Transverse colon (tissue), 4 donors: ENCODE data around the gene FLYWCH2. TPM values are rescaled to one million over a fixed set of nuclear protein-coding genes. Genes with fewer than 3 reads are reported as not detected.

ENCODE experiments used
- DNase-seq: peaks from one replicate; pipeline ENCODE4 v3.0.0-alpha.2; 2019
- H3K27ac ChIP-seq, 4 donors: fragments of 200-600 bp; sonication (generic); 2 replicates each; pipeline ENCODE4 v1.5.1; 2016 to 2018; ENCODE audit warnings: inconsistent platforms in 4 of 4
- H3K27me3 ChIP-seq: fragments of 200-600 bp; sonication (generic); 2 replicates; pipeline ENCODE4 v1.5.1; 2017; ENCODE audit warnings: inconsistent platforms
- H3K36me3 ChIP-seq, 4 donors: fragments of 200-600 bp; sonication (generic); 2 replicates each; pipeline ENCODE4 v1.5.1; 2017 to 2019; ENCODE audit warnings: inconsistent platforms in 4 of 4
- H3K4me1 ChIP-seq, 4 donors: fragments of 200-600 bp; sonication (generic); 2 replicates each; pipeline ENCODE4 v1.5.1; 2017 to 2020; ENCODE audit warnings: inconsistent platforms in 4 of 4
- H3K4me3 ChIP-seq, 4 donors: fragments of 200-600 bp; sonication (generic); 1 replicate in 1 of 4; 2 replicates in 3 of 4; pipeline versions ENCODE4 v1.5.1 to v1.6.1; 2017 to 2019; ENCODE audit warnings: inconsistent platforms in 4 of 4
- H3K9me3 ChIP-seq, 2 donors: fragments of 200-600 bp; sonication (generic); 2 replicates each; pipeline ENCODE4 v1.5.1; 2017 to 2019; ENCODE audit warnings: inconsistent platforms in 2 of 2
- EP300 ChIP-seq: sonication (generic); formaldehyde crosslinking; IDR thresholded peaks from one replicate; pipeline ENCODE4 v1.6.1; 2017; ENCODE audit warnings: antibody characterized with exemption, low read depth
- POLR2A ChIP-seq: fragments of 450-650 bp; IDR thresholded peaks from one replicate; pipeline ENCODE4 v1.6.1; 2016; ENCODE audit warnings: antibody characterized with exemption, mild to moderate bottlenecking, moderate library complexity
- POLR2AphosphoS5 ChIP-seq, 3 donors: sonication (generic); formaldehyde crosslinking; IDR thresholded peaks; one replicate each; pipeline ENCODE4 v1.6.1; 2016; ENCODE audit warnings: antibody characterized with exemption in 3 of 3
- WGBS, 2 donors: methylation state at CpG; one replicate each; pipeline ENCODE4 v1.1.5; 2018; ENCODE audit warnings: low coverage in 1 of 2; 5-methylcytosine and 5-hydroxymethylcytosine counted together
- in situ Hi-C, 4 donors: fragments of 200-750 bp; cut with MboI; loops; one replicate each; pipeline versions ENCODE4 v1.15.0 to v1.15.1; 2017; ENCODE audit warnings: low sequenced_read_pairs in 3 of 4, low pct_ligation_motif_present in 1 of 4, low pct_unique_long_range_greater_than_20kb in 1 of 4
- intact Hi-C: fragments of 100-400 bp; cut with DNase I; formaldehyde crosslinking; loops from one replicate; pipeline ENCODE4 v1.15.1; 2023; ENCODE audit warnings: low total_unique reads
- total RNA-seq, 4 donors: library from RNA; depleted of rRNA; stranded (reverse); fragments of >200 nt; gene quantifications; one replicate each; pipeline ENCODE4 v1.1.0, GENCODE V29; 2016
- TF ChIP-seq, protein P1 (sequence below), 5 experiments: fragments of 200-600 bp in 3 of 5; fragments of 450-650 bp in 2 of 5; sonication (generic) in 3 of 5; IDR thresholded peaks; 1 replicate in 2 of 5; 2 replicates in 3 of 5; pipeline ENCODE4 v1.5.1; 2016 to 2017; ENCODE audit warnings: antibody characterized with exemption in 5 of 5, inconsistent platforms in 3 of 5, mild to moderate bottlenecking in 2 of 5, moderate library complexity in 1 of 5

FLYWCH2 gene
- total RNA-seq, 4 donors from 2014 or later, result 35.0 to 74.4 (median 50.9) TPM

DNA sequence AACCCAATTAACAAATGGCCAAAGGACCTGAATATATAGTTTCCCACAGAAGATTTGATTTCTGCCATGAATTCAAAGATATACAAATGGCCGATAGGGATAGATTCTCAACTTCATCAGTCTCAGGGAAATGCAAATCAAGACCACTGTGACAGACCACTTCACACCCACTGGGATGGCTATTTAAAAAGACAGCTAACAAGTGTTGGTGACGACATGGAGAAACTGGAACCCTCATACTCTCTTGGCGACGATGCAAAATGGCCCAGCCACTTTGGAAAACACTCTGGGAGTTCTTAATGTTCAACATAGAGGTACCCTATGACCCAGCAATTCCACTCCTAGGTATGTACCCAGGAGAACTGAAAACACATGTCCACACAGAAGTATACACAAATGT, 63.6 kb downstream of the FLYWCH2 start:
- Histone ChIP-seq H3K4me3 (no peak overlapping the region), H3K27me3 (no peaks in the 10 kb centered on the region), H3K4me1 (no peaks in the 10 kb centered on the region), H3K9me3 (no peaks in the 10 kb centered on the region), H3K27ac (no peak overlapping the region), H3K36me3 (no peaks in the 10 kb centered on the region)
- TF ChIP-seq, protein P1, sequence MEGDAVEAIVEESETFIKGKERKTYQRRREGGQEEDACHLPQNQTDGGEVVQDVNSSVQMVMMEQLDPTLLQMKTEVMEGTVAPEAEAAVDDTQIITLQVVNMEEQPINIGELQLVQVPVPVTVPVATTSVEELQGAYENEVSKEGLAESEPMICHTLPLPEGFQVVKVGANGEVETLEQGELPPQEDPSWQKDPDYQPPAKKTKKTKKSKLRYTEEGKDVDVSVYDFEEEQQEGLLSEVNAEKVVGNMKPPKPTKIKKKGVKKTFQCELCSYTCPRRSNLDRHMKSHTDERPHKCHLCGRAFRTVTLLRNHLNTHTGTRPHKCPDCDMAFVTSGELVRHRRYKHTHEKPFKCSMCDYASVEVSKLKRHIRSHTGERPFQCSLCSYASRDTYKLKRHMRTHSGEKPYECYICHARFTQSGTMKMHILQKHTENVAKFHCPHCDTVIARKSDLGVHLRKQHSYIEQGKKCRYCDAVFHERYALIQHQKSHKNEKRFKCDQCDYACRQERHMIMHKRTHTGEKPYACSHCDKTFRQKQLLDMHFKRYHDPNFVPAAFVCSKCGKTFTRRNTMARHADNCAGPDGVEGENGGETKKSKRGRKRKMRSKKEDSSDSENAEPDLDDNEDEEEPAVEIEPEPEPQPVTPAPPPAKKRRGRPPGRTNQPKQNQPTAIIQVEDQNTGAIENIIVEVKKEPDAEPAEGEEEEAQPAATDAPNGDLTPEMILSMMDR (IDR thresholded peaks at IDR 0.05), result no peak
- no peak for TF ChIP-seq EP300
- TF ChIP-seq POLR2A, result no peak
- no peak for TF ChIP-seq POLR2AphosphoS5 (IDR thresholded peaks at IDR 0.05)
- in situ Hi-C loops, result no loop called here
- intact Hi-C loops, result no loop called here
- DNase-seq, result no peak
- 93% methylated on average over 4 of the region's 4 CpGs; no CpG with 5 or more reads in 1 of the 2 donors for whole genome bisulfite sequencing, 2 donors

Other genes starting within 250 kb of the FLYWCH2 start
- gene KCTD5, start 200.7 kb upstream of the FLYWCH2 start, total RNA-seq, result 100 to 1,000 TPM in 1 of 4 donors, 10 to 100 TPM in 3; 44.2 to 107 (median 60.3) TPM
- gene PRSS27, start 163.0 kb upstream of the FLYWCH2 start, total RNA-seq, result 1 to 10 TPM in 1 of 4 donors, not detected in 3; 1.3 TPM
- gene SRRM2, start 130.6 kb upstream of the FLYWCH2 start, total RNA-seq, result 1,000 to 10,000 TPM in 2 of 4 donors, 100 to 1,000 TPM in 2; 545 to 3,500 (median 1,361) TPM
- gene ELOB, start 105.9 kb upstream of the FLYWCH2 start, total RNA-seq, result 100 to 1,000 TPM; 133 to 433 (median 288) TPM
- not detected for gene PRSS33, start 95.7 kb upstream of the FLYWCH2 start, total RNA-seq
- gene PRSS41, start 84.7 kb upstream of the FLYWCH2 start, total RNA-seq, result not detected
- 1 to 10 TPM in 2 of 4 donors, not detected in 2; 1.6 to 1.9 TPM for gene PRSS21, start 66.0 kb upstream of the FLYWCH2 start, total RNA-seq
- gene ZG16B, start 52.9 kb upstream of the FLYWCH2 start, total RNA-seq, result 10 to 100 TPM in 2 of 4 donors, 1 to 10 TPM in 1, not detected in 1; 5.2 to 28.3 (median 15.9) TPM
- gene PRSS22, start 25.0 kb upstream of the FLYWCH2 start, total RNA-seq, result 10 to 100 TPM in 1 of 4 donors, 1 to 10 TPM in 1, not detected in 2; 2.5 to 11.2 TPM
- gene FLYWCH1, start 28.7 kb downstream of the FLYWCH2 start, total RNA-seq, result 10 to 100 TPM; 29.1 to 59.1 (median 34.6) TPM
- 1 to 10 TPM in 2 of 4 donors, under 1 TPM in 1, not detected in 1; 0.79 to 3.2 (median 1.1) TPM for gene KREMEN2, start 81.1 kb downstream of the FLYWCH2 start, total RNA-seq
- 1 to 10 TPM in 3 of 4 donors, not detected in 1; 3.0 to 5.9 (median 4.4) TPM for gene PAQR4, start 86.1 kb downstream of the FLYWCH2 start, total RNA-seq
- gene PKMYT1, start 97.2 kb downstream of the FLYWCH2 start, total RNA-seq, result 1 to 10 TPM in 2 of 4 donors, under 1 TPM in 1, not detected in 1; 0.55 to 3.6 (median 3.0) TPM
- gene CLDN9, start 129.7 kb downstream of the FLYWCH2 start, total RNA-seq, result 1 to 10 TPM in 1 of 4 donors, under 1 TPM in 1, not detected in 2; 0.55 to 1.1 TPM
- gene CLDN6, start 135.0 kb downstream of the FLYWCH2 start, total RNA-seq, result not detected
- 10 to 100 TPM; 13.3 to 50.5 (median 19.9) TPM for gene TNFRSF12A, start 137.2 kb downstream of the FLYWCH2 start, total RNA-seq
- gene HCFC1R1, start 140.7 kb downstream of the FLYWCH2 start, total RNA-seq, result 10 to 100 TPM in 2 of 4 donors, 1 to 10 TPM in 2; 4.4 to 35.4 (median 17.5) TPM
- gene THOC6, start 140.8 kb downstream of the FLYWCH2 start, total RNA-seq, result 10 to 100 TPM; 10.1 to 42.8 (median 17.6) TPM
- gene BICDL2, start 153.7 kb downstream of the FLYWCH2 start, total RNA-seq, result 100 to 1,000 TPM; 123 to 357 (median 167) TPM
- gene MMP25, start 163.3 kb downstream of the FLYWCH2 start, total RNA-seq, result 1 to 10 TPM in 3 of 4 donors, not detected in 1; 1.6 to 9.4 (median 1.8) TPM
- 100 to 1,000 TPM in 3 of 4 donors, 10 to 100 TPM in 1; 21.9 to 720 (median 492) TPM for gene IL32, start 182.4 kb downstream of the FLYWCH2 start, total RNA-seq
- gene ZSCAN10, start 216.1 kb downstream of the FLYWCH2 start, total RNA-seq, result not detected
- gene ZNF205, start 229.4 kb downstream of the FLYWCH2 start, total RNA-seq, result 10 to 100 TPM in 3 of 4 donors, 1 to 10 TPM in 1; 5.2 to 16.3 (median 15.5) TPM